Omental fat pad (tissue), 4 donors: ENCODE results near the gene MRPL16. TPM values are rescaled to one million over a fixed set of nuclear protein-coding genes. Genes with fewer than 3 reads are reported as not detected.

Experiments
- ATAC-seq: fragments of 150-250 bp; one replicate; pipeline ENCODE4 v1.9.1; 2016; ENCODE audit warnings: mild to moderate bottlenecking, moderate library complexity; ENCODE audit not compliant: low FRiP score
- DNase-seq: peaks from one replicate; pipeline ENCODE4 v3.0.0-alpha.2; 2019; ENCODE audit warnings: low spot score
- CTCF ChIP-seq, 3 donors: fragments of 450-650 bp; IDR thresholded peaks; one replicate each; pipeline ENCODE4 v1.5.1; 2016 to 2017; ENCODE audit warnings: antibody characterized with exemption in 3 of 3, mild to moderate bottlenecking in 3 of 3, moderate library complexity in 2 of 3
- total RNA-seq, 4 donors: library from RNA; depleted of rRNA; stranded (reverse); fragments of >200 nt; gene quantifications; one replicate each; pipeline ENCODE4 v1.1.0, GENCODE V29; 2016

The MRPL16 gene
- total RNA-seq, 4 donors from 2014 or later = 28.1 to 50.9 (median 38.3) TPM

- TF ChIP-seq CTCF (IDR thresholded peaks at IDR 0.05) = no peak
- ATAC-seq (peak; percentile 74), DNase-seq (no peak)
Measured at GRCh38 chr11:59776210-59777066, 34.1 kb downstream of the MRPL16 start.

- no peak for TF ChIP-seq CTCF (IDR thresholded peaks at IDR 0.05)
- ATAC-seq (no peak), DNase-seq (no peak)
Measured at GRCh38 chr11:59773083-59773440, 37.5 kb downstream of the MRPL16 start.

- TF ChIP-seq CTCF (IDR thresholded peaks at IDR 0.05) = no peak
- ATAC-seq (no peak), DNase-seq (no peak)
Measured at GRCh38 chr11:59771605-59772004, 39.0 kb downstream of the MRPL16 start.

- no peak for TF ChIP-seq CTCF (IDR thresholded peaks at IDR 0.05)
- ATAC-seq (no peak), DNase-seq (no peak)
Measured at GRCh38 chr11:59770869-59771268, 39.7 kb downstream of the MRPL16 start.

GRCh38 chr11:59770319-59770718, 40.3 kb downstream of the MRPL16 start:
- no peak for ATAC-seq
- TF ChIP-seq CTCF (IDR thresholded peaks at IDR 0.05) = no peak

GRCh38 chr11:59769828-59770227, 40.8 kb downstream of the MRPL16 start:
- DNase-seq (no peak), ATAC-seq (no peak)
- TF ChIP-seq CTCF (IDR thresholded peaks at IDR 0.05) = no peak

More at GRCh38 chr11:59770319-59770718, 40.3 kb downstream of the MRPL16 start:
- DNase-seq = no peak

GRCh38 chr11:59769111-59769510, 41.5 kb downstream of the MRPL16 start:
- TF ChIP-seq CTCF (IDR thresholded peaks at IDR 0.05) = no peak
- no peak for ATAC-seq

More at GRCh38 chr11:59769111-59769510, 41.5 kb downstream of the MRPL16 start:
- DNase-seq = no peak
